ENCODE data around the gene HSF4. TPM values are rescaled to one million over a fixed set of nuclear protein-coding genes. Genes with fewer than 3 reads are reported as not detected.

HSF4 gene
- total RNA-seq, 2 experiments from 2014 or later, result 34.8 to 36.1 TPM

DNA sequence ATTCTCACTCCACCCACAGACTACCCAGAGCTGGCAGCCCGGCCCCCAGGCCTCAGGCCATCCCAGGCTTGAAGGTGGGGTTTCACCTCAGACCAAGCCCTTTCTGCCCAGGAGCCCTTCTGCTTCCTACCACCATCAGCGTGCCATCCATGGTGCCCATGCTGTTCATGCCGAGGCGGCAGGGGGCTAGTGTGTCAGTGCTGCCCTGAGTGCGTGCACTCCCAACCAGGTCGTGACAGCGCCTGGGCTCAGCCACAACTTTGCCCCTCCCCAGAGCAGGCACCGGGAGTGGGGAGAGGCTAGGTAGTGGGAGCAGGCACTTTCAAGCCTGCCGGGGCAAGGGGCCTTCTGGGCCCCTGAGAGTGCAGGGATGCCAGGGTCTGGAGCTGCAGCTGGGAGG, 22.2 kb upstream of the HSF4 start:
- no peak for DNase-seq
- H3K27me3 Mint-ChIP-seq, result no peaks in the 10 kb centered on the region
- H3K4me1 Mint-ChIP-seq (ENCODE audit: low read depth), result no peaks in the 10 kb centered on the region
- no peak overlapping the region for H3K4me3 Mint-ChIP-seq
- intact Hi-C loops (cut with micrococcal nuclease), result no loop called here
- H3K27ac Mint-ChIP-seq, result no peak overlapping the region
- ChIA-PET CTCF (interaction anchor here (1.1 to 4.0 kb wide), 2 partner anchors 13 to 189 kb away, joined by 4 to 19 read pairs; no protein-coding TSS in a partner anchor), POLR2A (no interaction called here)
- H3K9me3 Mint-ChIP-seq, result no peaks in the 10 kb centered on the region
- peaks cover 43% of the 10 kb centered on the region for H3K36me3 Mint-ChIP-seq

DNA sequence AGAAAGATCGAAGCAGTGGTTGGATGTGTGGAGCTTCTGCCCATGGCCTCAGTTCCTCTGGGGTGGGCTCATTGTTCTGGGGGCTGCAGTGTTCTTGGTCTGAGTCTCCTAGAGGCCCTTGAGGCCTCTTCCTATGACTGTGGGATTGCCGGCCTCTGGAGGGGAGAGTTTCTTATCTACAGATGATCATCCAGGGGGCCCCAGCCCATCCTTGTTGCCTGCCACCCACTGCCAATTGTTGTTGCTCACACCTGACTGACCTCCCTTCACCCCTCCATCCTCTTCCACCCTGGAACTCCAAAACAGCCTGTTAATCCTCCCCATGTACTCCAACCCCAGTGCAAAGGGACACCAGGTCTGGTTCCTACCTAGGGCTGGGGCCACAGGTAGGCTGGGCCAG, 19.6 kb upstream of the HSF4 start:
- Mint-ChIP-seq H3K36me3 (peaks cover 52% of the 10 kb centered on the region), H3K9me3 (no peaks in the 10 kb centered on the region), H3K27me3 (no peaks in the 10 kb centered on the region), H3K4me3 (no peak overlapping the region), H3K4me1 (ENCODE audit: low read depth) (peaks cover 4% of the 10 kb centered on the region), H3K27ac (no peak overlapping the region)
- intact Hi-C loops (cut with micrococcal nuclease), result no loop called here
- no peak for DNase-seq
- POLR2A ChIA-PET, result no interaction called here
- CTCF ChIA-PET, result interaction anchor here (2.2 kb wide), 1 partner anchor 10 kb away, joined by 7 read pairs; no protein-coding TSS in a partner anchor

DNA sequence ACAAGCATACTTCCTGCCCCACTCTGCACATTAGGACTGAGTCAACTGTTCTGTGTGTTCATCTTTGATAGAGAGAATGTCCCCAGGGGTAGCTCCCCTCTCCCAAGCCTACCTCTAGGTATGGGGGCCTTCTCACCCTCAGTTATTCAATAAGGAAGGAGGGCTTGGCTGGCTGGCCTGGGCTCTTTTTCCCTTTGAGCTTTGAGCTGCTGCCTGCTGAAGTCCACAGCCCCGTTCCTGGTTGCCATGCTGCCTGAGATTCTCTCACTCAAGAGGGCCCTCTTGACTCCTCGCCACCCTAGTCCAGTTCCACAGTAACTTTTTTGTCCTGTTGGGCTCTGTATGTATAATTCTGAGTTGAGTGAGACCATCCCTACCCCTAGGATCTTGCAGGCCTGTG, 18.8 kb upstream of the HSF4 start:
- no peak overlapping the region for H3K27ac Mint-ChIP-seq
- ChIA-PET POLR2A (no interaction called here), CTCF (interaction anchor here (1.3 kb wide), 1 partner anchor 9 kb away, joined by 7 read pairs; no protein-coding TSS in a partner anchor)
- H3K27me3 Mint-ChIP-seq, result no peaks in the 10 kb centered on the region
- peaks cover 4% of the 10 kb centered on the region for H3K4me1 Mint-ChIP-seq (ENCODE audit: low read depth)
- H3K9me3 Mint-ChIP-seq, result no peaks in the 10 kb centered on the region
- DNase-seq, result no peak
- intact Hi-C loops (cut with micrococcal nuclease), result no loop called here
- no peak overlapping the region for H3K4me3 Mint-ChIP-seq
- peaks cover 46% of the 10 kb centered on the region for H3K36me3 Mint-ChIP-seq

DNA sequence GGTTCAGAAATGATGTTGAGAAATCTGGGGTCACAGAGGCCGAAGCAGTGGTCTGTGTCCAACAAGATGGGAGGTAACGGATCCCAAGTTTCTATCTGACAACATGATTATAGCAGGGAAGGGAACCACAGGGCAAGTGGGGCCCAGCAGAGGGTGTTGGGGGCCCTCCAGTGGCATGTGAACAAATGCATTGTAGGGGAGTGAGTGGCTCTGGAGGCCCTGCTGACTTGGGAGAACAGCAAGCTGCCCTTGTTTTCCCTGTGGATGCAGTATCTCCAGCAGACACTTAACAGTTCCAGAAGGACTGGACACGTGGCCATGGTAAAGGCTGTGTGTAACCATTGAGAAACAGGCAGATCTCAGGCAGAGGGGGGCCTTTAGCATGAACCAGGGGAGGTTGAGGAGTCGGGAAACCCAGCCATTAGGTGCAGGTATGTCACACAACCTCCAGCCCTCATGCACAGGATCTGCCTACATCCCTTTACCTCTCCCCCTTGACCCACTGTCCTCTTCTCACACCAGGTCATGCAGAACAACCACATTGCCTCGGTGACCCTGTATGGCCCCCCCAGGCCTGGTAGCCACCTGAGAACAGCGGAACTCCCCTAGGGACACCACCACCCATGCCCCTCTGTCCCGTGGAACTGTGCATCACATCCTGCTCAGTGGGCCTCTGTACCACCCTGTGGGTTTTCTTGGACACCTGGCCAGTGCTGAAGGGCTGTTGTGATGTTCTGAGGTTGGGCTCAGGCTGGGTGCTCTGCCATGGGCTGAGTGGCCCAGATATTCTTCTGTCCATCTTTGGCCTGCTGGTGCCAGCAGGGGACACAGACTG, 17.8 kb upstream of the HSF4 start:
- peaks cover 8% of the 10 kb centered on the region for H3K4me1 Mint-ChIP-seq (ENCODE audit: low read depth)
- H3K27me3 Mint-ChIP-seq, result no peaks in the 10 kb centered on the region
- intact Hi-C loops (cut with micrococcal nuclease), result loop anchor here (1.0 kb wide), 1 partner anchor 24 kb away; the partner anchor contains the start of gene NOL3
- H3K36me3 Mint-ChIP-seq, result peaks cover 41% of the 10 kb centered on the region
- H3K4me3 Mint-ChIP-seq, result no peak overlapping the region
- H3K9me3 Mint-ChIP-seq, result no peaks in the 10 kb centered on the region
- no peak for DNase-seq
- no peak overlapping the region for H3K27ac Mint-ChIP-seq
- ChIA-PET CTCF (interaction anchor here (1.2 to 1.3 kb wide), 2 partner anchors 8 kb away, joined by 4 to 7 read pairs; no protein-coding TSS in a partner anchor), POLR2A (no interaction called here)

DNA sequence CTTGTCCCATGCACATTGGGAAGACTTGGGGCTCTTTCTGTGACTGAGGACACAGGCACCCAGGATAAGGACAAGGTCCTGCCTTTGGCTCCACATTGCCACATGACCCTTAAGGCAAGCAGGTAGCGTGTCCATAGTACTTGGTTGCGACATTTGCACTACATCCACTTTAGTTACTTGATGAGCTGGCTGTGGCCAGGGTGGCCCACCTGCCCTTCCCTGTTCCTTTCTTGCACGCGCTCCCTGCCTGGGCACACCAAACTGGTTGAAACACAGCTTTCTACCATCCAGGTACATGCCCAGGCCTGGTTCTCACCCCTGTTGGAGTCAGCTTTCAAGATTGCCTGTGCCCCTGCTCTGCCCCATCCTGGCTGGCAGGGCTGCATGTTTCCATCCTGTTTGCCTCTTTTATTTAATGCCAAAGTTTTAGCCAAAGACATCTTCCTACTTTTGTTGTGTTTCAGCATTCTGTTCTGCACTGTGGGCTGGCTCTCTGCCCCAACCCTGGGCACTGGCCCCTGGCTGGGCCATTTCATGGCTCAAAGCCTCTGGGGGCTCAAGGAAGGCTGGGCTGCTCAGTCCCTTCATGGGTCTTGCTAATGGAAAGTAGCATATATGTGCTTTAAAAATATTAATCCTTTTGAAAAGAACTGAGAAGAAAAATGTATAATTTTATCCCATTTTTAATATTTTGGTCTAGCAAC, 17.0 kb upstream of the HSF4 start:
- H3K36me3 Mint-ChIP-seq, result peaks cover 41% of the 10 kb centered on the region
- no peak for DNase-seq
- no peaks in the 10 kb centered on the region for H3K27me3 Mint-ChIP-seq
- no peaks in the 10 kb centered on the region for H3K9me3 Mint-ChIP-seq
- ChIA-PET CTCF (interaction anchor here (1.2 kb wide), 1 partner anchor 8 kb away, joined by 4 read pairs; no protein-coding TSS in a partner anchor), POLR2A (no interaction called here)
- H3K4me1 Mint-ChIP-seq (ENCODE audit: low read depth), result peaks cover 8% of the 10 kb centered on the region
- H3K4me3 Mint-ChIP-seq, result no peak overlapping the region
- intact Hi-C loops (cut with micrococcal nuclease), result loop anchor here (1.0 kb wide), 1 partner anchor 23 kb away; the partner anchor contains the start of gene NOL3
- no peak overlapping the region for H3K27ac Mint-ChIP-seq

GRCh38 chr16:67148221-67148620, 16.3 kb upstream of the HSF4 start:
- ChIA-PET CTCF (interaction anchor here (1.1 kb wide), 1 partner anchor 130 kb away, joined by 4 read pairs; no protein-coding TSS in a partner anchor), POLR2A (no interaction called here)
- H3K4me1 Mint-ChIP-seq (ENCODE audit: low read depth), result peaks cover 15% of the 10 kb centered on the region
- intact Hi-C loops (cut with micrococcal nuclease), result no loop called here
- DNase-seq, result no peak
- H3K9me3 Mint-ChIP-seq, result no peaks in the 10 kb centered on the region
- H3K27ac Mint-ChIP-seq, result no peak overlapping the region
- H3K4me3 Mint-ChIP-seq, result no peak overlapping the region
- peaks cover 37% of the 10 kb centered on the region for H3K36me3 Mint-ChIP-seq
- H3K27me3 Mint-ChIP-seq, result no peaks in the 10 kb centered on the region

- H3K4me1 Mint-ChIP-seq (ENCODE audit: low read depth), result peaks cover 18% of the 10 kb centered on the region
- ChIA-PET CTCF (interaction anchor here (1.1 kb wide), 2 partner anchors 12 to 131 kb away, joined by 3 to 4 read pairs; partner anchors contain the start of gene FBXL8), POLR2A (interaction anchor here (1.0 kb wide), 1 partner anchor 14 kb away, joined by 4 read pairs; no protein-coding TSS in a partner anchor)
- DNase-seq, result no peak
- intact Hi-C loops (cut with micrococcal nuclease), result no loop called here
- H3K27ac Mint-ChIP-seq, result no peak overlapping the region
- no peaks in the 10 kb centered on the region for H3K9me3 Mint-ChIP-seq
- H3K27me3 Mint-ChIP-seq, result no peaks in the 10 kb centered on the region
- peaks cover 35% of the 10 kb centered on the region for H3K36me3 Mint-ChIP-seq
- H3K4me3 Mint-ChIP-seq, result peak overlapping the region; percentile 10
Measured at GRCh38 chr16:67148656-67149275, 15.8 kb upstream of the HSF4 start.

DNA sequence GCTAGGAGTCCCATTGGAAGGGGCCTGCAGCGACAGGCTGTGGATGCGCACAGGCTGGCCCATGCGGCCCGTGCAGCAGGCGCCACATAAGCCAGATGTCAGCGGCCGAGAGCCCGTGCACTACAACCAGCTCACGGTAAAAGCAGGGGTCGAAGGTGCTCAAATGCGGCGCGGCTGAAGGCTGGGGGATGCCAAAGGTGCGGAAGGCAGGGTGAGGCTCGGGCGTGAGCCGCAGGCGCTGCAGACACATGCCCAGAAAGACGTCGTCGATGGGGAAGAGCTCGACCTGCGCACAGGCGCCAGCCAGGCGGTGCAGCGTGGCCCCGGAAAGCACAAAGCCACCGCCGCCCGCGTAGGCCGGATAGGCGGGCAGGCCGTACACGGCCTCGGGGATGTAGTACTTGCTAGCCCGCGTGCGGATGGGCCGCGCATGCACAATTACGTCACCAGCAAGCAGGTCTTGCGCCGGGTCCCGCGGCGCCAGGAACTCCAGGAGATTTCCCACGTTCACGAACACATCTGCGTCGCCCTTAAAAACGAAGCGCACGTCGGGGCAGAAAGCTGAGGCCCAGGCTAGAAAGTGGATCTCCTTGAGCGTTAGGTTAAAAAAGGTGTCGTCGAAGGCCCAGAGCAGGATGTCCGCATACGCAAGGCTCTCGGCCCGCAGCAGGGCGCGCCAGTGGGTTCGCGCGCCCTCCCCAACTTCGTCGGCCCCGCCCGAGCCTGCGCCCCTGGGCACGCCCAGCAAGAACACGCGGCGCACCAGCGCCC, 15.1 kb upstream of the HSF4 start:
- no peaks in the 10 kb centered on the region for H3K9me3 Mint-ChIP-seq
- CTCF ChIA-PET, result interaction anchor here (1.1 to 14.8 kb wide), 3 partner anchors 11 to 132 kb away, joined by 3 to 350 read pairs (median 4); partner anchors contain the start of gene FBXL8
- POLR2A ChIA-PET, result interaction anchor here (1.0 kb wide), 1 partner anchor 13 kb away, joined by 4 read pairs; no protein-coding TSS in a partner anchor
- peak overlapping the region; percentile 10 for H3K4me3 Mint-ChIP-seq
- H3K4me1 Mint-ChIP-seq (ENCODE audit: low read depth), result peaks cover 23% of the 10 kb centered on the region
- no peak for DNase-seq
- peak overlapping the region; percentile 47 for H3K27ac Mint-ChIP-seq
- H3K36me3 Mint-ChIP-seq, result peaks cover 33% of the 10 kb centered on the region
- H3K27me3 Mint-ChIP-seq, result no peaks in the 10 kb centered on the region
- intact Hi-C loops (cut with micrococcal nuclease), result no loop called here

GRCh38 chr16:67150047-67150832, 14.3 kb upstream of the HSF4 start:
- peaks cover 30% of the 10 kb centered on the region for H3K36me3 Mint-ChIP-seq
- ChIA-PET POLR2A (interaction anchor here (0.8 to 1.8 kb wide), 3 partner anchors 10 to 136 kb away, joined by 3 to 8 read pairs (median 5); partner anchors contain the start of genes FBXL8 and TRADD), CTCF (interaction anchor here (1.0 to 14.8 kb wide), 9 partner anchors 9 to 196 kb away, joined by 3 to 350 read pairs (median 5); partner anchors contain the start of genes CES3 and NOL3)
- no peaks in the 10 kb centered on the region for H3K9me3 Mint-ChIP-seq
- peak overlapping the region; percentile 68 for H3K4me3 Mint-ChIP-seq
- intact Hi-C loops (cut with micrococcal nuclease), result no loop called here
- peak; percentile 72 for DNase-seq
- peaks cover 26% of the 10 kb centered on the region for H3K4me1 Mint-ChIP-seq (ENCODE audit: low read depth)
- H3K27me3 Mint-ChIP-seq, result no peaks in the 10 kb centered on the region
- no peak overlapping the region for H3K27ac Mint-ChIP-seq

DNA sequence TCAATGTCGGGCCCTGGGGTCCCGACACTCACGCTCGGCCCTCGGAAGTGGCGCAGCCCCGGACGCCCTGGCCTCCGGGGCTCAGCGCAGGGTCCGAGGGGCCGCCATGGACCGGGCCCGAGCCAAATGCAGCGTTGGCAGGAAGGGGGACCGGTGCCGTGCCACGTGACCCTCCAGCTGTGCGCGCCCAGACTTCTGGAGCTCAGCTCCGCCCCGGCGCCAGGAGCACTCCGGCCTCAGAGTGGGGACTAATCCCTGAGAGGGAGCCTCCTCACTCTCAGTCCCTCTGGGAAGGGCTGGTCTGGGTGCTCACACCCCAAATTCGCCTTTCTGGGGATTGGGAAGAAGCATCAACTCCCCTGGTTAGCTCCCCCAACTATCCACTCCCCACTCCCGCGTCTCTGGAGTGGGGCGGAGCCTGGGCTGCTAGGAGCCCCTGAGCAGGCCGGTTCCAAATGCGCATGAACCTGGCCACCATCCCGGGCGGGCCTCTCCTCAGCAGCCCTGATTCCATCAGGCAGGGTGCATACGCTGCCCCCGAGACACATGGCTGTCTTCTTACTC, 13.6 kb upstream of the HSF4 start, which contains the start of gene B3GNT9:
Gene B3GNT9 (minus strand): TSS at position 166 of the 564 bp plus-strand sequence. CDS start 513 bp downstream, outside the sequence.
- peak; percentile 65 for DNase-seq
- Mint-ChIP-seq H3K27ac (peak within 1 kb of the TSS; percentile 38), H3K27me3 (no peaks in the 10 kb centered on the region), H3K4me3 (peak within 1 kb of the TSS; percentile 68), H3K4me1 (ENCODE audit: low read depth) (peaks cover 29% of the 10 kb centered on the region), H3K9me3 (no peaks in the 10 kb centered on the region), H3K36me3 (peaks cover 26% of the 10 kb centered on the region)
- CTCF ChIA-PET, result interaction anchor here (0.5 to 14.8 kb wide), 11 partner anchors 8 to 222 kb away, joined by 3 to 350 read pairs (median 5); partner anchors contain the start of genes CES3 and NOL3
- intact Hi-C loops (cut with micrococcal nuclease), result no loop called here
- POLR2A ChIA-PET, result interaction anchor here (0.8 to 1.8 kb wide), 4 partner anchors 9 to 137 kb away, joined by 3 to 8 read pairs (median 4); partner anchors contain the start of genes FBXL8 and TRADD

All from activated CD4-positive, alpha-beta memory T cell treated with anti-CD3 and anti-CD28 coated beads for 36 hours (primary cell).